Astrocyte of the cerebellum (primary cell): ENCODE data around the gene CD69.

Source experiments
- DNase-seq: peaks from one replicate; pipeline ENCODE4 v3.0.0-alpha.2; 2011; ENCODE audit warnings: low read depth
- H3K4me3 ChIP-seq: 2 replicates; pipeline ENCODE4 v1.5.1; 2011; ENCODE audit warnings: mild to moderate bottlenecking, low read depth, low read length, moderate library complexity
- in situ Hi-C: cut with HindIII; loops from 2 replicates; pipeline ENCODE4 v1.10.0; 2017; ENCODE audit warnings: low sequenced_read_pairs
- TF ChIP-seq, protein P1 (sequence below): IDR thresholded peaks from 2 replicates; pipeline ENCODE4 v1.5.1; 2012; ENCODE audit warnings: low read length, low read depth, moderate library complexity, mild to moderate bottlenecking; ENCODE audit errors: missing control alignments

CD69 gene

DNA sequence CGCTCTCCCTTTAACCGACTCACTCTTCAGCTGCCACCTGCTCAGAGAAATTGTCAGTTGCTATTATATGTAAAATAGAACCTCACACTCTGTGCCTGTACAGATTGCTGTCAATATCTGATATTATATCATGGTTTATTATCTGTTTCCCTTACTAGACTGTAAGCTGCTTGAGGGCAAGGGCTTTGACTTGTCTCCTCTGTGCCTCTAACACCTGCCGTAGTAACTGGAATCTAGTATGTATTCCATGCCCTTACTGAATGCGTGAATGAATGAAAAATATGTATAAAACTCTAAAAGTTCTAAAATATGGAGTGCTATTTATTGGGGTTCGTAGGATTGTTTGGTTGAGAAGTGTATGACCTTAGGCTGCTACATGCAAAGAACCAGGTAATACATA lies 1.7 kb upstream of the CD69 start:
- no peak for DNase-seq
- in situ Hi-C loops, result no loop called here
- no peak overlapping the region for H3K4me3 ChIP-seq

GRCh38 chr12:9761419-9761781 lies 699 bp upstream of the CD69 start:
- DNase-seq, result no peak
- no peak overlapping the region for H3K4me3 ChIP-seq
- in situ Hi-C loops, result no loop called here
- TF ChIP-seq, protein P1, sequence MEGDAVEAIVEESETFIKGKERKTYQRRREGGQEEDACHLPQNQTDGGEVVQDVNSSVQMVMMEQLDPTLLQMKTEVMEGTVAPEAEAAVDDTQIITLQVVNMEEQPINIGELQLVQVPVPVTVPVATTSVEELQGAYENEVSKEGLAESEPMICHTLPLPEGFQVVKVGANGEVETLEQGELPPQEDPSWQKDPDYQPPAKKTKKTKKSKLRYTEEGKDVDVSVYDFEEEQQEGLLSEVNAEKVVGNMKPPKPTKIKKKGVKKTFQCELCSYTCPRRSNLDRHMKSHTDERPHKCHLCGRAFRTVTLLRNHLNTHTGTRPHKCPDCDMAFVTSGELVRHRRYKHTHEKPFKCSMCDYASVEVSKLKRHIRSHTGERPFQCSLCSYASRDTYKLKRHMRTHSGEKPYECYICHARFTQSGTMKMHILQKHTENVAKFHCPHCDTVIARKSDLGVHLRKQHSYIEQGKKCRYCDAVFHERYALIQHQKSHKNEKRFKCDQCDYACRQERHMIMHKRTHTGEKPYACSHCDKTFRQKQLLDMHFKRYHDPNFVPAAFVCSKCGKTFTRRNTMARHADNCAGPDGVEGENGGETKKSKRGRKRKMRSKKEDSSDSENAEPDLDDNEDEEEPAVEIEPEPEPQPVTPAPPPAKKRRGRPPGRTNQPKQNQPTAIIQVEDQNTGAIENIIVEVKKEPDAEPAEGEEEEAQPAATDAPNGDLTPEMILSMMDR, result no peak

More for the DNA sequence above, 1.7 kb upstream of the CD69 start:
- TF ChIP-seq, protein P1, result no peak

GRCh38 chr12:9760120-9760519 lies 581 bp downstream of the CD69 start:
- DNase-seq, result no peak
- H3K4me3 ChIP-seq, result no peak overlapping the region
- TF ChIP-seq, protein P1, result no peak
- in situ Hi-C loops, result no loop called here

GRCh38 chr12:9759694-9760093 lies 1.0 kb downstream of the CD69 start:
- in situ Hi-C loops, result no loop called here
- H3K4me3 ChIP-seq, result no peak overlapping the region
- TF ChIP-seq, protein P1, result no peak
- no peak for DNase-seq

- in situ Hi-C loops, result no loop called here
- no peak overlapping the region for H3K4me3 ChIP-seq
- DNase-seq, result no peak
- TF ChIP-seq, protein P1, result no peak
These were observed 2.6 kb downstream of the CD69 start for GRCh38 chr12:9758119-9758518.

DNA sequence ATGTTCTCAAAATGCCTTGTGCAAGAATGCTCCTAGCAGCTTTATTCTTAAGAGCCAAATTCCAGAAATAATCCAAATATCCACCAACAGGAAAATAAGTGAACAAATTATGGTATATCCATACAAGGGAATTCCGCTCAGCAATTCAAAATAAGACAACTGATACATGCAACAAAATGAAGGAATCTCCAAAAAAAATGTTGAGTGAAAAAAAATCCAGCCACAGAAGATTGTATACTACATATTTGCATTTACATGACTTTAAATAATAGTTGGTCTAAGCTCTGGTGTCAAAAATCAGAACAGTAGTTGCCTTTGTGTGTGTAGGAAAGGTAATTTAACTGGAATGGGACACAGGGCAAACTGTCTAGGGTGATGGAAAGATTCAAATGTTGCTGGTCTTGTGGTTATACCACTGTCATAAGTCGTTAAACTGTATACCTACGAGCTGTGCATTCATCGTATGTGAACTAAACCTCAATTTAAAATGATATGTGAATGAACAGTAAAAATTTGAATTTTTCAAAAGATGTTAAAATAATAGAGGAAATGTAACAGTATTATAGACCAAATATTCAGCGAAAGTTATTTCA lies 3.2 kb downstream of the CD69 start:
- TF ChIP-seq, protein P1, result no peak
- in situ Hi-C loops, result no loop called here
- DNase-seq, result no peak
- no peak overlapping the region for H3K4me3 ChIP-seq
